Endothelial cell (in vitro differentiated cells): ENCODE data around the gene DNAAF8. TPM values are rescaled to one million over a fixed set of nuclear protein-coding genes. Genes with fewer than 3 reads are reported as not detected.

Experiments used
- DNase-seq: peaks from one replicate; pipeline ENCODE4 v3.0.0; 2021; ENCODE audit warnings: low spot score
- H3K27ac Mint-ChIP-seq: one replicate; pipeline ENCODE4 v1.8.0; 2021; ENCODE audit warnings: mixed read lengths, inconsistent platforms; ENCODE audit not compliant: unreplicated experiment
- H3K27me3 Mint-ChIP-seq: one replicate; pipeline ENCODE4 v1.8.0; 2021; ENCODE audit warnings: mild to moderate bottlenecking, moderate library complexity, mixed read lengths, inconsistent platforms; ENCODE audit not compliant: unreplicated experiment
- H3K36me3 Mint-ChIP-seq: one replicate; pipeline ENCODE4 v1.8.0; 2021; ENCODE audit warnings: mild to moderate bottlenecking, low read depth, mixed read lengths, inconsistent platforms; ENCODE audit not compliant: unreplicated experiment
- H3K4me1 Mint-ChIP-seq: one replicate; pipeline ENCODE4 v1.8.0; 2021; ENCODE audit warnings: mild to moderate bottlenecking, mixed read lengths, inconsistent platforms; ENCODE audit not compliant: unreplicated experiment
- H3K4me3 Mint-ChIP-seq: one replicate; pipeline ENCODE4 v1.8.0; 2021; ENCODE audit warnings: mild to moderate bottlenecking, mixed read lengths, inconsistent platforms; ENCODE audit not compliant: unreplicated experiment
- H3K9me3 Mint-ChIP-seq: one replicate; pipeline ENCODE4 v1.8.0; 2021; ENCODE audit warnings: mixed read lengths, inconsistent platforms; ENCODE audit not compliant: unreplicated experiment
- total RNA-seq: library from RNA; stranded (reverse); fragmentation: NEBNext Ultra II Directional; extraction: Animal tissue kit (Norgen Biotek cat#: 25700); gene quantifications from one replicate; pipeline ENCODE4 v1.2.1, GENCODE V29; 2021; ENCODE audit not compliant: unreplicated experiment
- TF ChIP-seq, protein P1 (sequence below): fragments of 200-600 bp; sonication (generic); IDR thresholded peaks from one replicate; pipeline ENCODE4 v1.5.0; 2021; ENCODE audit warnings: antibody characterized with exemption; ENCODE audit not compliant: unreplicated experiment

The DNAAF8 gene
- total RNA-seq, 1 donor from 2014 or later, result 0.18 TPM

DNA sequence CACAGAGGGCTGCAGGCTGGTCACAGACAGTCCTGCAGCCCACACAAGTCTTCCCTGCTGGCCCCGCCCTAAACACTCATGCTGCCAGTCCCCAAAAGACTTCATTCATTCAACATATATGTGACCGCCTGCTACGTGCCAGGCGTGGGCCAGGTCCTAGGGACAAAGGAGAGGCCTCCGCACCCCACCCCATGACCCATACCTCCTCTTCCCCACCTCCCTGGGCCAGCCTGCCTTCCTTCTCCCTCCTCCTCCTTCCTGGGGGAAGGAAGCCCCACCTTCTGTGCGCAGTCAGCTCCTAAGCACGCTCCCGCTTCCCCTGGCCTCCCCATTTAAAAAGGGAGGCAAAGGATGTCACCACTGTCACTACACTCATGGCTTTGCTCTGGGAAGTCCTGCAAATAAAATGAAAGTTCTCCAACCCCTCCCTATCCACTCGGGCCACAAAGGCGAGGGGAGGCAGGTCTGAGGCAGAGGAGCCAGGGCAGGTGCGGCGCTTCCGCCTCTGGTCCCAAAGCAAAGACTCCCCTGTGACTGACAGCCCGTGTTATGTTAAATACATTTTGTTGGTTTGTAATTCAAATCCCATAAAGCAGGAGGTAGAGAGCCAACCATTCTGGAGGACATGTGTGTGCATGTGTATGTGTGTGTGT, 9.0 kb downstream of the DNAAF8 start:
- H3K4me1 Mint-ChIP-seq, result no peaks in the 10 kb centered on the region
- no peak for DNase-seq
- H3K27ac Mint-ChIP-seq, result no peak overlapping the region
- TF ChIP-seq, protein P1, sequence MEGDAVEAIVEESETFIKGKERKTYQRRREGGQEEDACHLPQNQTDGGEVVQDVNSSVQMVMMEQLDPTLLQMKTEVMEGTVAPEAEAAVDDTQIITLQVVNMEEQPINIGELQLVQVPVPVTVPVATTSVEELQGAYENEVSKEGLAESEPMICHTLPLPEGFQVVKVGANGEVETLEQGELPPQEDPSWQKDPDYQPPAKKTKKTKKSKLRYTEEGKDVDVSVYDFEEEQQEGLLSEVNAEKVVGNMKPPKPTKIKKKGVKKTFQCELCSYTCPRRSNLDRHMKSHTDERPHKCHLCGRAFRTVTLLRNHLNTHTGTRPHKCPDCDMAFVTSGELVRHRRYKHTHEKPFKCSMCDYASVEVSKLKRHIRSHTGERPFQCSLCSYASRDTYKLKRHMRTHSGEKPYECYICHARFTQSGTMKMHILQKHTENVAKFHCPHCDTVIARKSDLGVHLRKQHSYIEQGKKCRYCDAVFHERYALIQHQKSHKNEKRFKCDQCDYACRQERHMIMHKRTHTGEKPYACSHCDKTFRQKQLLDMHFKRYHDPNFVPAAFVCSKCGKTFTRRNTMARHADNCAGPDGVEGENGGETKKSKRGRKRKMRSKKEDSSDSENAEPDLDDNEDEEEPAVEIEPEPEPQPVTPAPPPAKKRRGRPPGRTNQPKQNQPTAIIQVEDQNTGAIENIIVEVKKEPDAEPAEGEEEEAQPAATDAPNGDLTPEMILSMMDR, result no peak
- H3K36me3 Mint-ChIP-seq, result no peaks in the 10 kb centered on the region
- H3K4me3 Mint-ChIP-seq, result no peak overlapping the region
- peaks cover 1% of the 10 kb centered on the region for H3K27me3 Mint-ChIP-seq
- no peaks in the 10 kb centered on the region for H3K9me3 Mint-ChIP-seq

DNA sequence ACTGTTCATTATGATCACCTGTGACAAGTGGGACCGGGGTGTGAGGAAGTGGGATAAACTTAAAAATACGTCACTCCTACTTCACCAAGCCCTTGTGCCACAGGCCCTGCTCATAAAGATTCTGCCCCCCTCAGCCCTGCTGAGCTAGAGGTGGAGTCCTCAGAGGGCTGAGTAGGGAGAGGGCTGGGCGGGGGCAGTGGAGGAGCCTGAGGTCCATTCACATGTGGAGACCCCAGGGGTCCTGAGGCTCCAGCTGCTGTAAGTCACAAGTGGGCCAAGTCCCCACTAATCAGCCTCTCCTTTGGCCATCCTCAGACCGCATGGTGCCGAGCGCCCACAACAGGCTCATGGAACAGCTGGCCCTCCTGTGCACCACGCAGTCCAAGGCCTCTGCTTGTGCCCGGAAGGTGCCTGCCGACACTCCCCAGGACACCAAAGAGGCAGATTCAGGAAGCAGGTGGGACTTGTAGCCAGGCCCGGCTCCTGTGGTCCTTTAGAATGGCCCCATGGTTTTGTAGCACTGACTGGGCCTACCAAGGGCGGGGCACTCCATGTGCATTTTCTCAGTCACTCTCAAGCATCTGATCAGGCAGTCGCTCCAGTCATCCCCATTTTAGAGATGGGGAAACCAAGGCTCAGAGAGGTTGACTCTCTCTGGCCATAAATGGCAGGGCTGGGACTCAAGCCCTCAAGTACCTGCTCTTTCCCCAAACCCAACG, 10.4 kb downstream of the DNAAF8 start:
- TF ChIP-seq, protein P1, result no peak
- no peak overlapping the region for H3K4me3 Mint-ChIP-seq
- H3K27me3 Mint-ChIP-seq, result peaks cover 1% of the 10 kb centered on the region
- H3K4me1 Mint-ChIP-seq, result no peaks in the 10 kb centered on the region
- peaks cover 4% of the 10 kb centered on the region for H3K36me3 Mint-ChIP-seq
- no peaks in the 10 kb centered on the region for H3K9me3 Mint-ChIP-seq
- H3K27ac Mint-ChIP-seq, result no peak overlapping the region
- no peak for DNase-seq

DNA sequence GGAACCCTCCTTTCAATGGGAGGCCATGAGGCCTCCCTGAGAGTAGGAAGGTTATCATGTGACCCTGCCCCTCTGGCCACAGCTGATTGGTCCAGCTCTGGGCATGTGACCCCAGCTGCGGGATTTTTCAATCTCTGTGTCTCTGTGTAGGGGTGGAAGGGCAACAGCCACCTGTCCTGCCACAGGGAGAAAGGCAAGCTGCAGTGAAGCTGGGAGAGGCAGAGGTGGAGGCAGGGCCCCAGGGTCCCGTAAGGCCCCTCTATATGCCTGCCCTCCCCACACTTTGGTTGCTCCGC, 10.9 kb downstream of the DNAAF8 start:
- Mint-ChIP-seq H3K4me3 (no peak overlapping the region), H3K4me1 (no peaks in the 10 kb centered on the region), H3K36me3 (peaks cover 4% of the 10 kb centered on the region), H3K27ac (no peak overlapping the region), H3K27me3 (peaks cover 1% of the 10 kb centered on the region), H3K9me3 (no peaks in the 10 kb centered on the region)
- TF ChIP-seq, protein P1, result no peak
- DNase-seq, result no peak

DNA sequence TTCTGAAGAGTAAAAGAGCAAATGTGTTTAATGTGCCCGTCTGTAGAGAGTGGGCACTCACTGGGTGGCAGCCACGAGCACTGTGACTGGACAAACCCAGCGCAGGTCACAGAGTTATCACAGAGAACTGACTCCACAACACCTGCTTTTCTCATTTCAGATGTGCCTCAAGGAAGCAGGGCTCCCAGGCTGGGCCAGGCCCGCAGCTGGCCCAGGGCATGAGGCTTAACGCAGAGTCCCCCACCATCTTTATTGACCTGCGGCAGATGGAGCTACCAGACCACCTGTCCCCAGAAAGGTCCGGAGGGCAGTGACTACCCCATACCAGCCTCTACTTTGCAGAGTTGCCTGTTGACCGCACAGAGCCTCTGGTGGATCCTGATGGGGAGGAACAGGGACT, 11.9 kb downstream of the DNAAF8 start:
- Mint-ChIP-seq H3K27me3 (peaks cover 1% of the 10 kb centered on the region), H3K4me3 (no peak overlapping the region), H3K36me3 (peaks cover 7% of the 10 kb centered on the region), H3K27ac (no peak overlapping the region), H3K4me1 (no peaks in the 10 kb centered on the region), H3K9me3 (no peaks in the 10 kb centered on the region)
- TF ChIP-seq, protein P1, result no peak
- no peak for DNase-seq

DNA sequence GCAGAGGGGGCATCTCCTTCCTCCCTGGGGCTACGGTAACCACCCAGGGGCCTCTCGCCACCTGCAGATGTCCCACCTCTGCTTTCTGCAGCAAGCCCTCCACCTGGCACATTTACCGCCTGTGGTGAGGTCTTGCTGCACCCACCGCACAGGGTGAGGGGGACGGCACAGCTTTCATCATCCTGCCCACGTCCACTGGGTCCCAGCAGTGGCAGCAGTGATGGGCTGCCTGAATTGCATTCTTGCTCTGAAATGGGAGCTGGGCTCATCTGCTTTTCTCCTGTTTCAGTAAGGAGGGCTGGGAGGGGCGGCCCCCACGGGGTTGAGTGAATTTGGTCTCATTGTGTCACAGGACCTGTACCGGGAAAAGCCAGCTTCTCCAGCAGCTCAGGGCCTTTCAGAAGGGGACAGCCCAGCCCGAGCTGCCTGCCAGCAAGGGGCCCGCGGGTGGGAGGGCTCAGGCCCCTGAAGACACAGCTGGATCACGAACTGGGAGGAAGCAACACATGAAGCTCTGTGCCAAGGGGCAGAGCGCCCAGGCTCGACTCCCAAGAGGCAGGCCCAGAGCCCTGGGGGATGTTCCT, 12.7 kb downstream of the DNAAF8 start:
- Mint-ChIP-seq H3K36me3 (peaks cover 12% of the 10 kb centered on the region), H3K27ac (no peak overlapping the region), H3K9me3 (no peaks in the 10 kb centered on the region), H3K27me3 (peaks cover 1% of the 10 kb centered on the region), H3K4me1 (no peaks in the 10 kb centered on the region), H3K4me3 (no peak overlapping the region)
- no peak for DNase-seq
- TF ChIP-seq, protein P1, result no peak
